B cell (primary cell): ENCODE results near the gene HOXB8. TPM values are rescaled to one million over a fixed set of nuclear protein-coding genes. Genes with fewer than 3 reads are reported as not detected.
A peak's percentile ranks its signal among the peaks of the same experiment; 100 is the strongest.

Experiments
- ATAC-seq: fragments of 200-7000 bp; cut with Tn5 transposase; one replicate; pipeline ENCODE4 v1.10.0; 2021; ENCODE audit warnings: low read depth, mild to moderate bottlenecking, moderate number of reproducible peaks, moderate library complexity
- CTCF ChIA-PET: fragments of 350-600 bp; sonication (Branson Sonifier 250); formaldehyde crosslinking; loops from one replicate; lab custom pipeline; 2021; ENCODE audit warnings: antibody characterized with exemption, inconsistent platforms; lab: Charles Lee
- POLR2A ChIA-PET: fragments of 350-600 bp; sonication (Branson Sonifier 250); formaldehyde crosslinking; loops from one replicate; lab custom pipeline; 2021; ENCODE audit warnings: antibody characterized with exemption; lab: Charles Lee
- DNase-seq: peaks from one replicate; pipeline ENCODE4 v3.0.0; 2013
- H2AFZ ChIP-seq: 2 replicates; pipeline ENCODE4 v1.6.1; 2012; ENCODE audit warnings: mild to moderate bottlenecking, low read depth, low read length; ENCODE audit not compliant: insufficient read depth, poor library complexity, severe bottlenecking
- H3K27ac ChIP-seq, 2 donors: 1 replicate in 1 of 2; 2 replicates in 1 of 2; pipeline ENCODE4 v1.5.1; 2012 to 2013; ENCODE audit warnings: low read length in 2 of 2, mild to moderate bottlenecking in 2 of 2, moderate library complexity in 1 of 2
- H3K27me3 ChIP-seq, 4 experiments: fragments of 200-600 bp in 1 of 4; sonication (generic) in 1 of 4; replicated peaks in 1 of 4; 1 replicate in 2 of 4; 2 replicates in 2 of 4; pipeline versions ENCODE4 v1.6.1 to v1.7.0; 2013 to 2016; ENCODE audit warnings: low read length in 3 of 4, mild to moderate bottlenecking in 2 of 4, mixed read lengths in 1 of 4, moderate library complexity in 1 of 4; ENCODE audit not compliant: insufficient read depth in 4 of 4, control insufficient read depth in 3 of 4; ENCODE audit errors: control extremely low read depth in 1 of 4
- H3K36me3 ChIP-seq, 2 experiments: replicated peaks in 1 of 2; 1 replicate in 1 of 2; 2 replicates in 1 of 2; pipeline versions ENCODE4 v1.6.1 to v1.7.1; 2013; ENCODE audit warnings: low read length in 1 of 2; ENCODE audit not compliant: insufficient read depth in 2 of 2, control insufficient read depth in 1 of 2; ENCODE audit errors: control extremely low read depth in 1 of 2, extremely low read depth in 1 of 2
- H3K4me1 ChIP-seq, 2 donors: fragments of 200-600 bp in 1 of 2; sonication (generic) in 1 of 2; 1 replicate in 1 of 2; 2 replicates in 1 of 2; pipeline versions ENCODE4 v1.5.1 to v1.6.1; 2013 to 2017; ENCODE audit warnings: low read length in 2 of 2; ENCODE audit not compliant: control insufficient read depth in 2 of 2, insufficient read depth in 2 of 2
- H3K4me2 ChIP-seq: replicated peaks from 2 replicates; pipeline ENCODE3; 2012; ENCODE audit warnings: mild to moderate bottlenecking, low read depth, low read length; ENCODE audit not compliant: poor library complexity, severe bottlenecking
- H3K4me3 ChIP-seq, 5 experiments: fragments of 200-600 bp in 1 of 5; sonication (generic) in 1 of 5; 1 replicate in 3 of 5; 2 replicates in 2 of 5; pipeline versions ENCODE4 v1.5.1 to v1.7.0; 2011 to 2016; ENCODE audit warnings: low read length in 4 of 5, mild to moderate bottlenecking in 4 of 5, low read depth in 2 of 5, control low read depth in 1 of 5, moderate library complexity in 1 of 5; ENCODE audit not compliant: insufficient read depth in 1 of 5; ENCODE audit errors: control extremely low read depth in 1 of 5, extremely low read depth in 1 of 5
- H3K79me2 ChIP-seq: fragments of 200-600 bp; sonication (generic); one replicate; pipeline ENCODE4 v1.6.0; 2016; ENCODE audit warnings: low read length; ENCODE audit not compliant: control insufficient read depth, insufficient read depth
- H3K9ac ChIP-seq: fragments of 200-600 bp; sonication (generic); 2 replicates; pipeline ENCODE4 v1.6.1; 2017; ENCODE audit warnings: mild to moderate bottlenecking, low read length, moderate library complexity
- H3K9me3 ChIP-seq, 3 donors: one replicate each; pipeline versions ENCODE4 v1.6.1 to v1.7.1; 2013; ENCODE audit warnings: low read length in 2 of 3; ENCODE audit not compliant: control insufficient read depth in 2 of 3, insufficient read depth in 1 of 3; ENCODE audit errors: control extremely low read depth in 1 of 3
- H4K20me1 ChIP-seq: 2 replicates; pipeline ENCODE4 v1.6.0; 2012; ENCODE audit warnings: mild to moderate bottlenecking, low read length; ENCODE audit not compliant: insufficient read depth, control insufficient read depth, poor library complexity, severe bottlenecking
- H3K27ac Mint-ChIP-seq: one replicate; pipeline ENCODE4 v1.8.0; 2021; ENCODE audit warnings: mixed read lengths
- H3K27me3 Mint-ChIP-seq: one replicate; pipeline ENCODE4 v1.8.0; 2021; ENCODE audit warnings: mixed read lengths
- H3K4me1 Mint-ChIP-seq: one replicate; pipeline ENCODE4 v1.8.0; 2021; ENCODE audit warnings: mixed read lengths
- H3K4me3 Mint-ChIP-seq: one replicate; pipeline ENCODE4 v1.8.0; 2021; ENCODE audit warnings: mixed read lengths
- H3K9me3 Mint-ChIP-seq: one replicate; pipeline ENCODE4 v1.8.0; 2022; ENCODE audit warnings: mixed read lengths; ENCODE audit not compliant: insufficient read depth
- CTCF ChIP-seq: fragments of 200-600 bp; IDR thresholded peaks from one replicate; pipeline ENCODE4 v1.8.0; 2022; ENCODE audit warnings: antibody characterized with exemption, mild to moderate bottlenecking
- EZH2 ChIP-seq: IDR thresholded peaks from 2 replicates; pipeline ENCODE4 v1.6.1; 2012; ENCODE audit warnings: borderline replicate concordance, low read depth, mild to moderate bottlenecking, moderate library complexity, low read length; ENCODE audit not compliant: insufficient read depth, poor library complexity, severe bottlenecking
- WGBS: methylation state at CpG from one replicate; pipeline ENCODE4 v1.1.5; 2013; ENCODE audit warnings: missing lambda C conversion rate; ENCODE audit not compliant: insufficient coverage; 5-methylcytosine and 5-hydroxymethylcytosine counted together
- intact Hi-C: fragments of 100-400 bp; cut with micrococcal nuclease; formaldehyde crosslinking; loops from one replicate; pipeline ENCODE4 v1.10.0; 2022
- polyA plus RNA-seq: library from polyadenylated mRNA; depleted of rRNA; stranded (reverse); fragments of >200 nt; gene quantifications from 2 replicates; pipeline ENCODE4 v1.2.3, GENCODE V29; 2012
- total RNA-seq, 2 donors: library from RNA; stranded (reverse); fragments of 120-200 nt in 1 of 2; gene quantifications; 1 replicate in 1 of 2; 2 replicates in 1 of 2; pipeline versions ENCODE4 v1.2.3 to v1.2.4, GENCODE V29; 2013 to 2022

HOXB8 gene
- total and polyA plus RNA-seq, 2 donors (not counting 1 experiment from before 2014, with no cell fraction given): not detected

GRCh38 chr17:48644159-48644558 lies 29.1 kb upstream of the HOXB8 start:
- peaks cover 0 to 30% (median 0%) of the 10 kb centered on the region in 3 donors for H3K9me3 ChIP-seq
- no peaks in the 10 kb centered on the region for H3K79me2 ChIP-seq
- H3K9ac ChIP-seq: no peak overlapping the region
- Mint-ChIP-seq H3K27me3 (peaks cover 68% of the 10 kb centered on the region), H3K4me1 (peaks cover 34% of the 10 kb centered on the region), H3K9me3 (no peaks in the 10 kb centered on the region), H3K27ac (no peak overlapping the region), H3K4me3 (peak overlapping the region; percentile 13)
- no peak overlapping the region for H3K27ac ChIP-seq
- H3K36me3 ChIP-seq: no peaks in the 10 kb centered on the region
- no CpG with 5 or more reads among the region's 1 CpG for WGBS
- H3K4me3 ChIP-seq: no peak overlapping the region
- ChIA-PET POLR2A (no interaction called here), CTCF (no interaction called here)
- no peaks in the 10 kb centered on the region for H4K20me1 ChIP-seq
- ATAC-seq (no peak), DNase-seq (no peak)
- peaks cover 0 to 79% (median 44%) of the 10 kb centered on the region in 4 experiments for H3K27me3 ChIP-seq
- TF ChIP-seq EZH2 (no peak), CTCF (no peak)
- intact Hi-C loops: no loop called here
- H3K4me1 ChIP-seq: peaks cover 33 to 37% of the 10 kb centered on the region in 2 donors
- no peak overlapping the region for H2AFZ ChIP-seq
- H3K4me2 ChIP-seq: no peak overlapping the region

- Histone ChIP-seq H3K27me3 (peaks cover 0 to 84% (median 44%) of the 10 kb centered on the region in 4 experiments), H3K4me3 (no peak overlapping the region), H4K20me1 (no peaks in the 10 kb centered on the region), H2AFZ (no peak overlapping the region), H3K4me2 (no peak overlapping the region), H3K79me2 (no peaks in the 10 kb centered on the region), H3K9ac (no peak overlapping the region), H3K9me3 (peaks cover 0 to 30% (median 0%) of the 10 kb centered on the region in 3 donors), H3K36me3 (no peaks in the 10 kb centered on the region), H3K4me1 (peaks cover 33 to 37% of the 10 kb centered on the region in 2 donors), H3K27ac (no peak overlapping the region)
- Mint-ChIP-seq H3K27me3 (peaks cover 70% of the 10 kb centered on the region), H3K9me3 (no peaks in the 10 kb centered on the region), H3K4me1 (peaks cover 34% of the 10 kb centered on the region), H3K4me3 (no peak overlapping the region), H3K27ac (no peak overlapping the region)
- DNase-seq: no peak
- POLR2A ChIA-PET: no interaction called here
- no peak for ATAC-seq
- intact Hi-C loops: no loop called here
- CTCF ChIA-PET: no interaction called here
- no peak for TF ChIP-seq CTCF
- TF ChIP-seq EZH2: no peak
Observed at GRCh38 chr17:48643697-48644012, 28.6 kb upstream of the HOXB8 start.
